ENCODE results near the gene DUSP23. TPM values are rescaled to one million over a fixed set of nuclear protein-coding genes. Genes with fewer than 3 reads are reported as not detected.

DUSP23 gene
- total RNA-seq, 1 experiment from 2014 or later, result 35.2 TPM

GRCh38 chr1:159780583-159781582 is at the start of gene DUSP23 (continued):
- TF ChIP-seq ZNF532 (CRISPR knock-in tag; IDR thresholded peaks at IDR 0.05; ENCODE audit: borderline replicate concordance), result peak; percentile 71; the same call in 1 of the 2 replicates
- TF ChIP-seq AFF4 (CRISPR knock-in tag; IDR thresholded peaks at IDR 0.05; ENCODE audit: borderline replicate concordance), result 0 out of 2 replicates have a peak, but pooled peaks have one; percentile 43
- peak; percentile 96 for TF ChIP-seq TEAD1 (CRISPR knock-in tag; IDR thresholded peaks at IDR 0.05)
- TF ChIP-seq NR1H2 (CRISPR knock-in tag; IDR thresholded peaks at IDR 0.05), result 0 out of 2 replicates have a peak, but pooled peaks have one; percentile 58
- TF ChIP-seq SMAD3 (CRISPR knock-in tag; IDR thresholded peaks at IDR 0.05; ENCODE audit: borderline replicate concordance), result peak; percentile 93
- TF ChIP-seq USF1 (CRISPR knock-in tag; IDR thresholded peaks at IDR 0.05), result peak; percentile 97
- peak; percentile 37 for TF ChIP-seq CREM (CRISPR knock-in tag; IDR thresholded peaks at IDR 0.05)
- TF ChIP-seq NR3C1 (CRISPR knock-in tag; conservative IDR thresholded peaks at IDR 0.05; ENCODE audit: low read depth), result peak; percentile 34; the same call in 1 of the 2 replicates
- TF ChIP-seq CDX4 (CRISPR knock-in tag; IDR thresholded peaks at IDR 0.05; ENCODE audit: borderline replicate concordance), result no peak
- no peak; the same call in 1 of the 2 replicates for TF ChIP-seq IRF2 (CRISPR knock-in tag; IDR thresholded peaks at IDR 0.05; ENCODE audit: borderline replicate concordance, low read depth)
- peak; percentile 95 for TF ChIP-seq USF2 (CRISPR knock-in tag; IDR thresholded peaks at IDR 0.05)
- TF ChIP-seq E2F4 (CRISPR knock-in tag; IDR thresholded peaks at IDR 0.05; ENCODE audit: borderline replicate concordance, low read depth), result peak; percentile 64; the same call in 1 of the 2 replicates
- peak; percentile 49; the same call in 1 of the 2 replicates for TF ChIP-seq ZNF317 (CRISPR knock-in tag; IDR thresholded peaks at IDR 0.05; ENCODE audit: borderline replicate concordance, low read depth)
- no peak for TF ChIP-seq ATF2 (CRISPR knock-in tag; IDR thresholded peaks at IDR 0.05; ENCODE audit: borderline replicate concordance, low read depth)
- TF ChIP-seq ATF3 (CRISPR knock-in tag; conservative IDR thresholded peaks at IDR 0.05), result peak; percentile 65; the same call in 1 of the 2 replicates
- TF ChIP-seq ZNF671 (CRISPR knock-in tag; IDR thresholded peaks at IDR 0.05), result no peak
- peak; percentile 43; the same call in 1 of the 2 replicates for TF ChIP-seq RELA (CRISPR knock-in tag; IDR thresholded peaks at IDR 0.05; ENCODE audit: borderline replicate concordance)
- TF ChIP-seq NFATC4 (CRISPR knock-in tag; IDR thresholded peaks at IDR 0.05), result no peak
- no peak for TF ChIP-seq GABPB1 (CRISPR knock-in tag; IDR thresholded peaks at IDR 0.05)
- TF ChIP-seq CBFB (CRISPR knock-in tag; IDR thresholded peaks at IDR 0.05; ENCODE audit: low read depth), result no peak
- 0 out of 2 replicates have a peak, but pooled peaks have one; percentile 9 for TF ChIP-seq CREB1 (CRISPR knock-in tag; IDR thresholded peaks at IDR 0.05)

Measured in WTC11 (cell line).